ENCODE data around the gene OARD1.

DNA sequence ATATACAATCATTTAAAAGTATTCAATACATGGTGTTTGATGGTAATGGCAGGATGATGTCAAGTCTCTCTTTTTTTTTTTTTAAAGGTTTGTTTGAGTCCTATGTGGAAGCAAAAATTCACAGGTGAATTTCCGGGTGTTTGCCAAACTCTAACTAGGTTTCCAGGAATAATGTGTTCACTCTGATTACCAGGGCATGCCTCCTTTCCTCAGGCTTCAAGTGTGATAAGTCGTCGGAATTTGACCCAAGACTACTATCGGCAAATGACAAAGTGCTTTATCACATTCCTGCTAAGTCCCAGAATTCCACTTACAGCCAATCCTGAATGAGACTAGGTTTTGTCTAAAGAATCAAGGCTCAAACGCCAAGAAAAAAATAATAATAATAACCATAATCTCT, 7.3 kb downstream of the OARD1 start:
- no peak for TF ChIP-seq PML (IDR thresholded peaks at IDR 0.05; ENCODE audit: low read length)
- no peak for TF ChIP-seq SMC3 (IDR thresholded peaks at IDR 0.05; ENCODE audit: borderline replicate concordance, low read length)
- TF ChIP-seq, protein P1, sequence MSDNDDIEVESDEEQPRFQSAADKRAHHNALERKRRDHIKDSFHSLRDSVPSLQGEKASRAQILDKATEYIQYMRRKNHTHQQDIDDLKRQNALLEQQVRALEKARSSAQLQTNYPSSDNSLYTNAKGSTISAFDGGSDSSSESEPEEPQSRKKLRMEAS (IDR thresholded peaks at IDR 0.05; ENCODE audit: low read depth, low read length): no peak
- TF ChIP-seq IRF4 (IDR thresholded peaks at IDR 0.05; ENCODE audit: low read depth, low read length): no peak

Measured in GM12878 (cell line).